WI38 (cell line): ENCODE data around the gene ARL15.

Experiments
- H3K4me3 ChIP-seq: 2 replicates; pipeline ENCODE4 v1.5.1; 2011; ENCODE audit warnings: low read depth, mild to moderate bottlenecking, control low read depth, low read length
- CTCF ChIP-seq: IDR thresholded peaks from 2 replicates; pipeline ENCODE4 v1.5.1; 2012; ENCODE audit warnings: low read depth, mild to moderate bottlenecking, control low read depth, low read length

Gene ARL15

DNA sequence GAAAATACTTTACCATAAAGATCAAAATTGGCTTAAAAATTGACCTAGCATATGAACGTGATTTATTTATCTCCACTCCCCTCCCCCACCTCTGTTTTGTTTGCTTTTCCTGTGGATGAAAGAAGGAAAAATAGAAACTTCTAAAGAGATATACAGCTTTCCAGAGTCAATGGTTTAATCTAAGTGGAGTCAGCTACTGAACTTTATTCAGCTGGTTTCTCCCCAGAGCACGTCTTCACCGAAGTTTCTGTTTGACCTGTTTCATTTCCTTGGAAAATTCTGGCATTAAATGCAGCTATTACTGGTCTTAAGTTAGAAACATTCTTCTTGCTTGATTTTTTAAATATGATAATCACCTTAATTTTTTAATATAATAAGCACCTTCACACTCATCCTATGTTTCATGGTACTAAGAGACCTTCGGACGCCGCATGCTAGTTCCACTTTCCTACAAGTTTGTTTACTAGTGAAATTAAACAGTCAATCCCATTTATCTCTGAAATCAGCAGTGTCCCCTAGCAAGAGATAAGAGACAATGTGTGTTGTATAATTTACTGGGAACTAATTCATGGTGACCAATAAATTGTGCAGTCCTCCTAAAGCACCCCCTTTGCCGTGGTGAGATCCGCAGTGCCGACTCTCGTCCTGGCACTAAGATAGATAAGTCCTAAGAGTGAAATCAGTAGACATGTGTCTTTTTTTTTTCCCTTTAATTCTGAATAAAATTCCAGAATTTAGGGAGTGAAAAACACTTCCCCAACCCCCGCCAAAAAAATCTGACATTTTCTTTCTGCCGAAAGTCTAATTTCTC is 89.9 kb downstream of the ARL15 start:
- TF ChIP-seq CTCF: no peak
- no peak overlapping the region for H3K4me3 ChIP-seq

DNA sequence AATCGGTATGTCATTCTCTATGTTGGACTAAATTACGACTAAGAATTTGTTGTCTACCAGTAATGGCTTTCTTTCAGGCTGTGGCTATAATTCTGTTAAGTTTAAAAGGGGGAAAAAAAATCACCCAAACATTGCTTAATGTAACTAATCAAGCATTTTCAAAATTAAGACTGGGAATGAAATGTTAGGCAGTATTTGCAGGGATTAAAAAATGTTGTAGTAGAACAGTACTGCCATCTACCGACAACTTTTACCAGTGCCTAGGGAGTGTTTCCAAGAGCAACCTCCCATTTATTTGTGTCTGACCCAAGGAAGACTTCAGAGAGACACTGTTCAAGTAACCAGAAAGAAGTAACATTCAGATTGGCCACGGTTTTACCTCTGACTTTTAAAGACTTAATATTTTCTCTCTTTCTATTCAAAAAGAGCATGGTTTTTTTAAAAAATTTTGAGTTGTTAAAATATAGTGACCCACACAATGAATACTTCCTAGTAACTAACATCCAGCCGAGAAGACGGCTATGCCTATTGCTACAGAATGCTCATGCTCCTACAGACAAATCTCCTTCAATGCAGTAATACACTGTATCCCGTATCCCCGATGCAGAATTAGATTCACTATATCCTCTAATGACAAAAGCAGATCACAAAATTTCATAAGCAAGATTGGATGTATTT is 92.4 kb downstream of the ARL15 start:
- peak; percentile 52 for TF ChIP-seq CTCF
- no peak overlapping the region for H3K4me3 ChIP-seq

DNA sequence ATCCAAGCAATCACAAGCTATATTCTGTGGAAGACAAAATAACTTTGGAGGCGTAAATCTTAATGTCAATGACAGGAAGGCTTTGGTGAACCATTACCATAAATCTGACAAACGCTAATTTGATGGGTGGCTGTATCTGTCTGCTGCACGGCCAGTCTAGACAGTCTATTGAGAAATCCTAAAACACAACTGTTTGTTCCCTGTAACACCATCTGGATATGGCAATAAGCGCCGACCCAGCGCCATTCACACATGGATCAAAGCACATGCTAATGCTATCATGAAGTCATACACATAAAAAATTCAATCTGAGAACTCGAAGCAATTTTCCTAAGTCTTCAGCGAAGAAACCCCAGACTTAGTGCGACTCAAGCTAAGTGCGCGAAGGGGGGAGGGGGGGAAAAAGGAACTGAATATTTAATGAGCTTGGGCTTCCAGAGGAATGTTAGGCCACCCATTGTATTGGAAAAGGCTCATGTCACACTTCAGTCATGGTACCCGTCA is 95.1 kb downstream of the ARL15 start:
- no peak for TF ChIP-seq CTCF
- no peak overlapping the region for H3K4me3 ChIP-seq

DNA sequence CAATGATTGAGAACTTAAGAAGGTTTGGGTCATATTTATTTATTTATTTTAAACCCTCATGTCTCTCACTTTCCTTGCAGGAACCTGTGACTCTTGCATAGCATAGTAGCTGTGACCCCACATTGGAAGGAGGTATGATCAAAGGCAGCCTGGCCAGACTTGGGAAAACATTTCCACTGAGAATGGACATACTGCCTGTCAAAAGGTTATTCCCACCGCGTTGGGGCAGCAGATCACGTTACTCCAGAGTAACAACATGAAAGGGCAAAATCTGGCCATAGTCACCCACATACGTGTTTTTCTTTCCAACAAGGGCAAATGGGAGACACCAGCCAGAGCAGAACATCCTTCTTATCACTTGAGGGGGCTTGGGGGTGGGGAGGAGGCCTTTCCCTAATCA is 95.7 kb downstream of the ARL15 start:
- no peak for TF ChIP-seq CTCF
- no peak overlapping the region for H3K4me3 ChIP-seq

DNA sequence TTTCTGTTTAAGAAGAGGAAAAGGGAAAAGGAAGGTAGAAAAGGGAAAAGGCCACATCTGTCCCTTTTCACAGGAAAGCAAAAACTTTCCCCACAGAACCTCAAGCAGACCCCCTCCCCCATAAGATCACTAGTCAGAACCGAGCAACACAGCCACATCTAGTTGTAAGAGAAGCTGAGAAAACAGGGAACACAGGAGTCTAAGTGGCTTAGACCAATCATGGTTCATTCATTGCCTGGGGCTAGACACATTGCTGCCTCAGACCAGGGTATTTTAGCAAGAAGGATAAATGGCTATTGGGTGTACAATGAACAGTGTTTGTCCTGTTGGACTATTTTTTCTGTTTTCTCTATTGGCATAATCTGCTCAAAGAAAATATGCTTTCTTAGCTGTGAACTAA is 98.0 kb downstream of the ARL15 start:
- TF ChIP-seq CTCF: no peak
- no peak overlapping the region for H3K4me3 ChIP-seq

DNA sequence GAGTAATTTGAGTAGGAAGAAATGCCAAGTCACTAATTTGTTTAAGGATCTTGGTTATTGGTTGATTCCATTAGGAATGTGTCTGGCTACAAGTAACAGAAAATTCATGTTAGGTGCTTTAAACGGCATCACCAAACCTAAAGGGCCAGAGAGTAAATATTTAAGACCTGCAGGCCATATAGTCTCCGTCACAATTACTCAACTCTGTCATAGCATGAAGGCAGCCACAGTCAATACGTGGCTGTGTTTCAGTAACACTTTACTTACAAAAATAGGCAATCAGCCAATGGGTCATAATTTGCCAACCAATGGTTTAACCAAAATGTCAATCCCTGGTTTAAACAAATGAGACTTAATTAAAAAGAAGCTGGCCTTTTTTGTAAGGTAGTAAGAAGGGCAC is 98.5 kb downstream of the ARL15 start:
- no peak overlapping the region for H3K4me3 ChIP-seq
- no peak for TF ChIP-seq CTCF

DNA sequence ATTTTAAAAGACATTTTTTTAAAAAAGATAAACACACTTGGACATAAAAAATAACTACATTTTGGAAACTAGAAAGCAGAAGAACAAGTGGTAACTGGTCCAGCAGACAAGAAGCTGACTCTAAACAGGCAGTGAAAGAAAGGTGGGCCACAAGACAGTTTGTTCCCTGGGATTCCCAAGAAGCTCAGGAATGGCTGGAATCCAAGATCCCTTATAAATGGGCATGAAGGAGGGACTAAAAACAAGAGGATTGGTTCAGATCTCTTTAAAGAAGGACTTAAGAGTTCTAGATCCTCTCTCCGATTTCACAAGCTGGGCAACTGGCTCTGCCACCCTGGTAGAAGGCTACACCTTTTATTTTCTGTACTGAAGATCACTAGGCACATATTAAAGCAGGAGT is 102.8 kb downstream of the ARL15 start:
- TF ChIP-seq CTCF: no peak
- H3K4me3 ChIP-seq: no peak overlapping the region
